HG02973 (cell line): Measurements from ENCODE around the gene TBXT.

ENCODE experiments used
- ATAC-seq: cut with Tn5 transposase; IDR thresholded peaks from one replicate; pipeline ENCODE4 v1.9.1; 2021; ENCODE audit warnings: moderate library complexity; ENCODE audit not compliant: unreplicated experiment

TBXT gene

GRCh38 chr6:166121726-166122125 lies 45.9 kb downstream of the TBXT start:
- no peak for ATAC-seq

- no peak for ATAC-seq
Measured at GRCh38 chr6:166119116-166119911, 48.3 kb downstream of the TBXT start.

GRCh38 chr6:166115609-166116008 lies 52.0 kb downstream of the TBXT start:
- no peak for ATAC-seq

GRCh38 chr6:166112580-166112979 lies 55.1 kb downstream of the TBXT start:
- no peak for ATAC-seq

- ATAC-seq, result no peak
Measured at GRCh38 chr6:166109608-166110007, 58.0 kb downstream of the TBXT start.
